HG03439 (cell line): ENCODE measurements around the gene ZMYM2.

ENCODE experiments used
- ATAC-seq: cut with Tn5 transposase; IDR thresholded peaks from one replicate; pipeline ENCODE4 v1.9.1; 2021; ENCODE audit warnings: mild to moderate bottlenecking, moderate library complexity; ENCODE audit not compliant: unreplicated experiment

Gene ZMYM2

GRCh38 chr13:20131057-20131832 is 172.7 kb downstream of the ZMYM2 start:
- no peak for ATAC-seq

GRCh38 chr13:20132052-20132634 is 173.6 kb downstream of the ZMYM2 start:
- no peak for ATAC-seq

- ATAC-seq: no peak
Measured at GRCh38 chr13:20134732-20135131, 176.2 kb downstream of the ZMYM2 start.

GRCh38 chr13:20136781-20137703 is 178.5 kb downstream of the ZMYM2 start:
- no peak for ATAC-seq

GRCh38 chr13:20137875-20138274 is 179.3 kb downstream of the ZMYM2 start:
- ATAC-seq: no peak

- no peak for ATAC-seq
Measured at GRCh38 chr13:20140487-20140886, 182.0 kb downstream of the ZMYM2 start.
